ENCODE data around the gene NPTXR.

NPTXR gene

DNA sequence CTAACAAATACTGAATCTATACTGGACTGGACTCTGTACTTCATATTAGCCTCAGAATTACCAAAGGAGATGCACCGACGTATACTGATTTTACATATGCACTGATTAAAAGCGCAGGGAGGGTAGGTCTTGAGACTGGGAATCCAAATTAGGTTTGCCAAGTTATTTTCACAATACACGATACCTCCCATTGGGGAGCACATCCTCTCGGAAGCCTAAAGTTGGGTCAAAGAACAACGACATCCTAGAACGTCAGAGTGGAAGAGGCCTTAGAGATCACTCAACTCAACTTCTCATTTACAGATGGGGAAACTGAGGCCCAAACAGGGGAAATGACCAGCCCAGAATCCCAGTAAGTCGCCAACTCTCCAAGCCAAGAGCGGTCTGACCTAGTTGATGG is 50.5 kb downstream of the NPTXR start:
- Histone ChIP-seq H2AK5ac (ENCODE audit: low read length) (no peak overlapping the region), H3K36me3 (ENCODE audit: control insufficient read depth, insufficient read depth, low read length) (no peaks in the 10 kb centered on the region), H3K27me3 (ENCODE audit: insufficient read depth, low read length, poor library complexity) (no peaks in the 10 kb centered on the region), H4K8ac (ENCODE audit: low read depth, low read length) (no peak overlapping the region), H2BK15ac (replicated peaks; ENCODE audit: low read depth) (no peak overlapping the region), H4K5ac (ENCODE audit: low read length) (no peak overlapping the region), H3K4ac (ENCODE audit: low read depth, low read length) (no peak overlapping the region), H3K9ac (ENCODE audit: low read length) (peak overlapping the region; percentile 70), H3K23ac (ENCODE audit: low read length) (no peak overlapping the region), H3K56ac (ENCODE audit: low read length) (peak overlapping the region; percentile 77), H3K18ac (ENCODE audit: low read length) (no peak overlapping the region), H3K4me1 (ENCODE audit: control insufficient read depth, low read depth, low read length) (peaks cover 5% of the 10 kb centered on the region), H3K27ac (ENCODE audit: low read depth, low read length) (no peak overlapping the region), H3K4me2 (ENCODE audit: low read length) (peak overlapping the region; percentile 81), H3K4me3 (ENCODE audit: low read length) (peak overlapping the region; percentile 70), H2BK120ac (ENCODE audit: low read depth, low read length) (no peak overlapping the region), H3K79me1 (ENCODE audit: low read length) (no peaks in the 10 kb centered on the region), H3K79me2 (ENCODE audit: control insufficient read depth, insufficient read depth, low read length) (no peaks in the 10 kb centered on the region), H2BK5ac (ENCODE audit: low read length) (no peak overlapping the region)
- peak; percentile 30 for DNase-seq
- WGBS (ENCODE audit: extremely low coverage, insufficient coverage, low lambda C conversion rate) = no CpG with 5 or more reads among the region's 9 CpGs

DNA sequence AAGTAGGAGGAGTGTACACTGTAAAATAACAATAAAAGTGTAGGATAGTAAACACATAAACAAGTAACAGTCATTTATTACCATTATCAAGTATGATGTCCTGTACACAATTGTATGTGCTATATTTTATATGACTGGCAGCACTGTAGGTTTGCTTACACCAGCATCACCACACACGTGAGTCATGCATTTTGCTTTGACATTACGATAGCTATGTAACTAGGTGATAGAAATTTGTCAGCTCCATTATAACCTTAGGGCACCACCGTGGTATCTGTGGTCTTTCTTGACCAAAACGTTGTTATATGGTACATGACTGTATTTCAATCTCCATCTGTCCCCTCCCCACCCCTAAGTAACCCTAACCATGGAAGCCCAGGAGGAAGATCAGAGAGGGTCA is 51.0 kb downstream of the NPTXR start:
- Histone ChIP-seq H3K4me1 (ENCODE audit: control insufficient read depth, low read depth, low read length) (peaks cover 5% of the 10 kb centered on the region), H3K36me3 (ENCODE audit: control insufficient read depth, insufficient read depth, low read length) (no peaks in the 10 kb centered on the region), H3K18ac (ENCODE audit: low read length) (no peak overlapping the region), H2BK15ac (replicated peaks; ENCODE audit: low read depth) (no peak overlapping the region), H4K8ac (ENCODE audit: low read depth, low read length) (no peak overlapping the region), H3K79me1 (ENCODE audit: low read length) (no peaks in the 10 kb centered on the region), H3K79me2 (ENCODE audit: control insufficient read depth, insufficient read depth, low read length) (no peaks in the 10 kb centered on the region), H3K23ac (ENCODE audit: low read length) (no peak overlapping the region), H3K4me3 (ENCODE audit: low read length) (no peak overlapping the region), H2BK120ac (ENCODE audit: low read depth, low read length) (no peak overlapping the region), H2AK5ac (ENCODE audit: low read length) (no peak overlapping the region), H3K56ac (ENCODE audit: low read length) (no peak overlapping the region), H3K4me2 (ENCODE audit: low read length) (no peak overlapping the region), H3K27me3 (ENCODE audit: insufficient read depth, low read length, poor library complexity) (no peaks in the 10 kb centered on the region), H3K27ac (ENCODE audit: low read depth, low read length) (no peak overlapping the region), H3K4ac (ENCODE audit: low read depth, low read length) (no peak overlapping the region), H2BK5ac (ENCODE audit: low read length) (no peak overlapping the region), H4K5ac (ENCODE audit: low read length) (no peak overlapping the region), H3K9ac (ENCODE audit: low read length) (no peak overlapping the region)
- no peak for DNase-seq
- WGBS (ENCODE audit: extremely low coverage, insufficient coverage, low lambda C conversion rate) = no CpG with 5 or more reads among the region's 4 CpGs

DNA sequence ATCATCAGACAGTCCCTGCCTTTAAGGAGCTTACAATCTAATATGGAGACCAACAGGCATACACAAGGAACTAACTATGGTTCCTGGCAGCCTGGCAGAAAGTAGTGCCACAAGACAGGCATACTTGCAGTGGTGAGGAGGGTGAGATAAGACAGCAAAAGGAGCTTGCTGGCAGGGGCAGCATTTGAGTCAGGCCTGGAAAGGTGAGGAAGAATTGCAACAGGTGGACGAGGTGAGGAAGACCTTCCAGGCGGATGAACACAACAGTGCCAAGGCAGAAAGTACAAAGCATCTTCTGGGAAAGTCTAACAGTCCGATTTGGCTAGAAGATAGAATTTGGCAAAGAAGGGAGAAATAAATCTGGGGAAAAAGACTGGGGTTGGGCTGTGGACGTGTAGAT is 54.2 kb downstream of the NPTXR start:
- Histone ChIP-seq H2BK5ac (ENCODE audit: low read length) (no peak overlapping the region), H3K4me2 (ENCODE audit: low read length) (no peak overlapping the region), H3K27ac (ENCODE audit: low read depth, low read length) (no peak overlapping the region), H4K8ac (ENCODE audit: low read depth, low read length) (no peak overlapping the region), H3K79me1 (ENCODE audit: low read length) (no peaks in the 10 kb centered on the region), H3K4me3 (ENCODE audit: low read length) (no peak overlapping the region), H2BK15ac (replicated peaks; ENCODE audit: low read depth) (no peak overlapping the region), H3K79me2 (ENCODE audit: control insufficient read depth, insufficient read depth, low read length) (no peaks in the 10 kb centered on the region), H3K27me3 (ENCODE audit: insufficient read depth, low read length, poor library complexity) (no peaks in the 10 kb centered on the region), H3K4ac (ENCODE audit: low read depth, low read length) (no peak overlapping the region), H3K56ac (ENCODE audit: low read length) (no peak overlapping the region), H3K23ac (ENCODE audit: low read length) (no peak overlapping the region), H3K4me1 (ENCODE audit: control insufficient read depth, low read depth, low read length) (peaks cover 5% of the 10 kb centered on the region), H4K5ac (ENCODE audit: low read length) (no peak overlapping the region), H2AK5ac (ENCODE audit: low read length) (no peak overlapping the region), H3K9ac (ENCODE audit: low read length) (no peak overlapping the region), H3K18ac (ENCODE audit: low read length) (no peak overlapping the region), H2BK120ac (ENCODE audit: low read depth, low read length) (no peak overlapping the region), H3K36me3 (ENCODE audit: control insufficient read depth, insufficient read depth, low read length) (no peaks in the 10 kb centered on the region)
- no peak for DNase-seq
- WGBS (ENCODE audit: extremely low coverage, insufficient coverage, low lambda C conversion rate) = no CpG with 5 or more reads among the region's 4 CpGs

DNA sequence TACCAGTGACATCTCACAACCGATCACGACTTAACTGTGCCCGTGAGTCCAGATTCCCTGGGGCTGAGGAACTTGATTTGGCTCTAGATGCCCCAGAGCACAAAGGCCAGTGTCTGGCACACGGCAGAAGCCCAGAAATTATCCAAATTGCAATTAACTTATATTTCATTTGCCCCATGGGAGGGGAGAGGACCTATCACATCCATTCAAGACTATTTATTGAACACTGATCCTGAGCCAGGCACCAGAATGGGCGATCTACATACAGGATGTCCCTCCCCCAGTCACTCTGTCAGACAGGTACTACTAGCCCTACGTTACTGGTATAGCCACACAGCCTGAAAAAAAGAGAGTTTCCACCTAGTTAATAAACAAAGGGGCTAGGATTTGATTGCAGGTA is 55.0 kb downstream of the NPTXR start:
- no peak for DNase-seq
- no peaks in the 10 kb centered on the region for H3K36me3 ChIP-seq (ENCODE audit: control insufficient read depth, insufficient read depth, low read length)
- no peak overlapping the region for H2BK15ac ChIP-seq (replicated peaks; ENCODE audit: low read depth)
- H3K56ac ChIP-seq (ENCODE audit: low read length) = no peak overlapping the region
- H3K79me1 ChIP-seq (ENCODE audit: low read length) = no peaks in the 10 kb centered on the region
- no peak overlapping the region for H3K4me2 ChIP-seq (ENCODE audit: low read length)
- no peak overlapping the region for H4K8ac ChIP-seq (ENCODE audit: low read depth, low read length)
- H2BK120ac ChIP-seq (ENCODE audit: low read depth, low read length) = no peak overlapping the region
- no CpG with 5 or more reads among the region's 6 CpGs for WGBS (ENCODE audit: extremely low coverage, insufficient coverage, low lambda C conversion rate)
- H3K79me2 ChIP-seq (ENCODE audit: control insufficient read depth, insufficient read depth, low read length) = no peaks in the 10 kb centered on the region
- H4K5ac ChIP-seq (ENCODE audit: low read length) = no peak overlapping the region
- H3K27me3 ChIP-seq (ENCODE audit: insufficient read depth, low read length, poor library complexity) = no peaks in the 10 kb centered on the region
- no peak overlapping the region for H3K23ac ChIP-seq (ENCODE audit: low read length)
- no peak overlapping the region for H2BK5ac ChIP-seq (ENCODE audit: low read length)
- H3K4ac ChIP-seq (ENCODE audit: low read depth, low read length) = no peak overlapping the region
- no peak overlapping the region for H3K4me3 ChIP-seq (ENCODE audit: low read length)
- no peak overlapping the region for H3K18ac ChIP-seq (ENCODE audit: low read length)
- no peak overlapping the region for H3K9ac ChIP-seq (ENCODE audit: low read length)
- peaks cover 5% of the 10 kb centered on the region for H3K4me1 ChIP-seq (ENCODE audit: control insufficient read depth, low read depth, low read length)
- no peak overlapping the region for H2AK5ac ChIP-seq (ENCODE audit: low read length)
- no peak overlapping the region for H3K27ac ChIP-seq (ENCODE audit: low read depth, low read length)

DNA sequence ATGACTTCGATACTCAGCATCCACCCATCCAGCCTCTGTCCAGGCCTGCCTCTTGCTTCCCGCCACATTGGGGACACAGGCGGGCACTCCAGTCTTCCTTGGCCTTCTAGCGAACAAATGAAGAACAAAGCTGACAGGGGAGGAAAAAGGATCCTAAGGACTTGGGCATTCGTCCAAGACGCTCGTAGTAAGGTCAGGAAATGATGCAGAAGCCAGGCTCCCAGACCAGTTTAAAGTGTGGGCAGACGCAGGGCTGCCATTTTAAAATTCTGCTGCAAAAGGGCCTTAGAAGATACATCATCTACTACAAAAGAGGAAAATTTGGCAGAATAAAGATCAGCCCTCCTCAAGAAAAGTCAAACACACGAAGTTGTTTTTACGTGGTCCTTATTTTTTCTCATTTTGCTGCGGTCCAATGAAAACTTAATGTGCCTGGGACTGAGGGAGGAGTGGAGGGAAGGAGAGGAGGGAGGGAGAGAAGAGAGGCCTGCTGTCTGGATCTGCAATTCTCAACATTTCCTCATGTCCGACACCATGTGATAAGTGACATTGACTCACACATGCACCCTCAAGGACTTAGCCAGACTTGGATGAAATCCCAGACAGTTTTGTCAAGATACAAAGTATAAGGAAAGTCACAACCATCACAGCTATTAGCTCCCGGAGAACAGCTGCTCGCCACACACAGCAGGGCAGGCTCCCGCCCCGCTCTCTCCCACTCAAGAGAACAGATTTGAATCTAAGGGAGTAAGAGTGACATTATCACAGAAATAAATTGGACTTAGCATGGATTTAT is 55.6 kb downstream of the NPTXR start:
- H3K4ac ChIP-seq (ENCODE audit: low read depth, low read length) = no peak overlapping the region
- no peak overlapping the region for H3K4me3 ChIP-seq (ENCODE audit: low read length)
- H2AK5ac ChIP-seq (ENCODE audit: low read length) = no peak overlapping the region
- H3K18ac ChIP-seq (ENCODE audit: low read length) = no peak overlapping the region
- H3K56ac ChIP-seq (ENCODE audit: low read length) = no peak overlapping the region
- no peak overlapping the region for H2BK120ac ChIP-seq (ENCODE audit: low read depth, low read length)
- no peak overlapping the region for H4K5ac ChIP-seq (ENCODE audit: low read length)
- H3K4me2 ChIP-seq (ENCODE audit: low read length) = no peak overlapping the region
- no peaks in the 10 kb centered on the region for H3K27me3 ChIP-seq (ENCODE audit: insufficient read depth, low read length, poor library complexity)
- H3K79me1 ChIP-seq (ENCODE audit: low read length) = no peaks in the 10 kb centered on the region
- no peak overlapping the region for H3K9ac ChIP-seq (ENCODE audit: low read length)
- no peak overlapping the region for H4K8ac ChIP-seq (ENCODE audit: low read depth, low read length)
- DNase-seq = no peak
- no peaks in the 10 kb centered on the region for H3K36me3 ChIP-seq (ENCODE audit: control insufficient read depth, insufficient read depth, low read length)
- H3K79me2 ChIP-seq (ENCODE audit: control insufficient read depth, insufficient read depth, low read length) = no peaks in the 10 kb centered on the region
- H2BK15ac ChIP-seq (replicated peaks; ENCODE audit: low read depth) = no peak overlapping the region
- WGBS (ENCODE audit: extremely low coverage, insufficient coverage, low lambda C conversion rate) = no CpG with 5 or more reads among the region's 16 CpGs
- no peak overlapping the region for H2BK5ac ChIP-seq (ENCODE audit: low read length)
- no peak overlapping the region for H3K23ac ChIP-seq (ENCODE audit: low read length)
- H3K27ac ChIP-seq (ENCODE audit: low read depth, low read length) = no peak overlapping the region
- peaks cover 2% of the 10 kb centered on the region for H3K4me1 ChIP-seq (ENCODE audit: control insufficient read depth, low read depth, low read length)

DNA sequence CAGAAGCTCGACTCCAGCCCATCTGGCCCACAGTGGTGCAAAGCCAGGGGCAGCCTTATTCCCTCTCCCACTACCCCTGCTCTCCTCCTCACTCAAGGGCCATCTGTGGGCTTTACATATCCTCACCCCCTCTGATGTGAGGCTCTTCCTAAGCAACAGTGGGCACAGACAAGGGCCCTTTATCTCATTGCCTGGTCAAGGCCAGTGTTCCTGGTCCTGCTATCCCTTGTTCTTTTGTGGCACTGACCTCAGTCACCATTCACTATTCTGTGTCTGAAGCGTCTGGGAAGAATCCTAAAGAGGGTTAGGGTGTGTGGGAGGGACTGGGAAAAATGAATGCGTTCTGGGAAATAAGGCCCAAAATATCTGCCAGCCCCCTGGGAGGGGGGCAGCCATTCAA is 57.2 kb downstream of the NPTXR start:
- Histone ChIP-seq H3K36me3 (ENCODE audit: control insufficient read depth, insufficient read depth, low read length) (no peaks in the 10 kb centered on the region), H3K56ac (ENCODE audit: low read length) (no peak overlapping the region)

More for the DNA sequence above, 57.2 kb downstream of the NPTXR start:
- Histone ChIP-seq H3K4ac (ENCODE audit: low read depth, low read length) (no peak overlapping the region), H3K4me2 (ENCODE audit: low read length) (no peak overlapping the region), H3K4me1 (ENCODE audit: control insufficient read depth, low read depth, low read length) (no peaks in the 10 kb centered on the region), H4K8ac (ENCODE audit: low read depth, low read length) (no peak overlapping the region), H3K79me2 (ENCODE audit: control insufficient read depth, insufficient read depth, low read length) (no peaks in the 10 kb centered on the region), H4K5ac (ENCODE audit: low read length) (no peak overlapping the region), H3K9ac (ENCODE audit: low read length) (no peak overlapping the region), H3K23ac (ENCODE audit: low read length) (no peak overlapping the region), H3K18ac (ENCODE audit: low read length) (no peak overlapping the region), H2BK5ac (ENCODE audit: low read length) (no peak overlapping the region), H2AK5ac (ENCODE audit: low read length) (no peak overlapping the region), H2BK15ac (replicated peaks; ENCODE audit: low read depth) (no peak overlapping the region), H3K79me1 (ENCODE audit: low read length) (no peaks in the 10 kb centered on the region), H3K27ac (ENCODE audit: low read depth, low read length) (no peak overlapping the region), H3K4me3 (ENCODE audit: low read length) (no peak overlapping the region), H3K27me3 (ENCODE audit: insufficient read depth, low read length, poor library complexity) (no peaks in the 10 kb centered on the region), H2BK120ac (ENCODE audit: low read depth, low read length) (no peak overlapping the region)
- DNase-seq = no peak
- WGBS (ENCODE audit: extremely low coverage, insufficient coverage, low lambda C conversion rate) = no CpG with 5 or more reads among the region's 3 CpGs
